ENCODE results near the gene CSTF1.

CSTF1 gene

DNA sequence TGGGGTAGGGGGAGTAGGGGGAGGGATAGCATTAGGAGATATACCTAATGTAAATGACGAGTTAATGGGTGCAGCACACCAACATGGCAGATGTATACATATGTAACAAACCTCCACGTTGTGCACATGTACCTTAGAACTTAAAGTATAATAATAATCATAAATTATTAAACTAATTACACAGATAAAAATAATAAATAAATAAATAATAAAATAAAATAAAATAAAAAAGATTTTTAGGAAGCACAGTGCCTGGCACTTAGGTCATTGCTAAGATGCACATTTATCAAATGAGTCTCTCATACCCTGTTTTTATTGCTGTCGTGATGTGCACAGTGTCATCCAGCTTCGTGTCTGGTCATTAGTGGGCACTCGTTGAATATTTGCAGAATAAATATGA, 57.0 kb downstream of the CSTF1 start:
- DNase-seq (ENCODE audit: low read depth in 1 of 2, low spot score in 1 of 2) = no peak

DNA sequence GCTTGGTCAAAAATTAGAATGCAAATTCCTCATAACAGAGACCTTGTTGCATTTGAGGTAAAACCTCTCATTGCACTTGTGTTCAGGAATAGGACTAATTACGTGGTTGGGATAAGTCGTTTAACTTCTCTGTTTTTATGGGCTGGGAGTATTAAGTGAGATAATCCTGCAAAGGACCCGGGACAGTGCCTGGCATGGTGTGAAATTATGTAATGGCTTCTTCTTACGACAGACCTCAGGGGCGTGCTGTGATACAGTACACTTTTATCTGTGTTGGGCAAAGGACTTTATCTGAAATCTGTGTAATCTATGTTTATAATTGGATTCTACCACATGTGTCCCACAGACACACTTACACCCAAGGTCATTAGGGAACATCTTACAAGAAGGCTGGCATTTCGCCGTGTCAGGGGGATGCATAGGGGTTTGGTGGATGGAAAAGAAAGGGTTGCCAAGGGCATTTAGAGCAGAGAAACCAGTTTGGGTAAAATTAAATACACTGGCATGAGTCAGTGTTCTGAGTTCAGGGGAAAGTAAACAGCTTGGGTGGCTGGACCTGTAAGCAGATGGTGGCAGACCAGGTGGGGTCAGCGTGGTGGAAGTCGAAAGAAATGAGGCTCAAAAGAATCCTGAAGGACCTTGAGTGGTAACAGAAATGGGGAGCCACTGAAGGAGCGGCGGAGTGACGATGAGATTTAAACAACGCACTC, 58.8 kb downstream of the CSTF1 start:
- no peak for DNase-seq (ENCODE audit: low read depth in 1 of 2, low spot score in 1 of 2)

DNA sequence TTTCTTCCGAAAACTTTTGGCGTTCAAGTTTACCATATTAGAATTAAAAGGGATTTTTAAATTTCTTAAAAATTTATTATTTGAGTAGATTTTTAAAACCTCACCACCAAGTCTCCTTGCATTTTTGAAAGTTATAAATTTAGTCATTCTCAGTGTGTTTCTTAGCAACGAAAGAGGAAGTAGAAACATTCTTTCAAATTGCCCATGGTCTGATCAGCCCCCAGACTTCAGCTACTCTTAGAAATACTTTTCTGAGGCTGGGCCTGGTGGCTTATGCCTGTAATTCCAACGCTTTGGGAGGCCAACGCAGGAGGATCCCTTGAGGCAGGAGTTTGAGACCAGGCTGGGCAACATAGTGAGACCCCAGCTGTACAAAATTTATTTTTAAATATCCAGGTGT, 60.9 kb downstream of the CSTF1 start:
- no peak for DNase-seq (ENCODE audit: low read depth in 1 of 2, low spot score in 1 of 2)

- DNase-seq (ENCODE audit: low read depth in 1 of 2, low spot score in 1 of 2) = no peak
Measured at GRCh38 chr20:56454754-56455153, 62.3 kb downstream of the CSTF1 start.

Measured in activated T-helper 1 cell treated with anti-CD3 and anti-CD28 coated beads, Interleukin-2, amount 50 U/mL, for 16 hours (primary cell).